Activated naive CD8-positive, alpha-beta T cell (primary cell): ENCODE data around the gene HOXA13.

Experiments used
- H3K27ac Mint-ChIP-seq: one replicate; pipeline ENCODE4 v1.8.0; 2021; ENCODE audit warnings: mixed read lengths
- H3K27me3 Mint-ChIP-seq: one replicate; pipeline ENCODE4 v1.8.0; 2021; ENCODE audit warnings: mixed read lengths
- H3K36me3 Mint-ChIP-seq: one replicate; pipeline ENCODE4 v1.8.0; 2021; ENCODE audit warnings: mixed read lengths
- H3K4me1 Mint-ChIP-seq: one replicate; pipeline ENCODE4 v1.8.0; 2021; ENCODE audit warnings: low read depth, mixed read lengths
- H3K4me3 Mint-ChIP-seq: one replicate; pipeline ENCODE4 v1.8.0; 2021; ENCODE audit warnings: mild to moderate bottlenecking, mixed read lengths
- H3K9me3 Mint-ChIP-seq: one replicate; pipeline ENCODE4 v1.8.0; 2021; ENCODE audit warnings: low read depth, mixed read lengths

HOXA13 gene

DNA sequence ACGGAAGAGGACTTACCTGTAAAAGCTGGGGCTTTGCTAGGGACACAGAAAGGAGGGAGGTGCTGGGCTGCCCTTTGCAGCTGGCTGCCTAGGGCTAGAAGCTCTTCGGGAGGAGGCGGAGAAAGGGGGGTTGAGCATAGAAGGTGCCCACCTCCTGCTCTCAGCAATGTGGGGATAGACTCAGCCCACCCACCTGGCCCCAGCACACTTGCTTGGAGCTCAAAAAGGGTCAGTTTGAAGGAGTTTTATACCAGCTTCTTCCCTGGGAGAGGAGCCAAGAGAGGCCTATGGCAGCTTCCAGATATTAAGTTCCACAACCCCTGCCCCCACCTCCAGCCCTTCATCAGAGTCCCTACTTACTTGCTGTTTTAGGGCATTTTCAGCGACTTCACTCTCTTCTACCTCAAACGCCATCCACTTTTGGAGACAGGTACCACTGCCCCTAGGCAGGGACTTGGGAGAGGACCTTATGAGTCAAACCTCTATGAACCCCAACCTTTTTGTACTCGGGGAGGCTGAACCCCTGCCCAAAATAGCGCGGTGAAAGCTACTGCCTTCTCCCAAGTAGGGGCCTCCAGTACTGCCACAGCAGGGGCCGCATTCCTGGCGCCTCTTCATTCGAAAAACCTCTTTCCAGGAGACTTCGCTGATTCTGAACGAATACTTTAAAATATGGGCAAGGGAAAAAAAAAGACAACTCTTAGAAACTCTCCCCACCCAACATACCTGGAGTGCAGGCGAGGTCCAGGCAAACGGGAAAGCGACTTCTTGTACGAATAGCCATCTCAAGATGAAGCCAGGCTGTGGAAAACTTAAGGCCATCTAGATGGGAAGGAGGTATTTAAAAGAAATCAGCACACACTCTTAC, 41.5 kb upstream of the HOXA13 start:
- H3K36me3 Mint-ChIP-seq = no peaks in the 10 kb centered on the region
- H3K9me3 Mint-ChIP-seq = no peaks in the 10 kb centered on the region
- H3K4me3 Mint-ChIP-seq = no peak overlapping the region
- H3K27ac Mint-ChIP-seq = no peak overlapping the region
- H3K27me3 Mint-ChIP-seq = peaks cover 52% of the 10 kb centered on the region
- H3K4me1 Mint-ChIP-seq = peaks cover 37% of the 10 kb centered on the region

GRCh38 chr7:27240015-27240731, 40.3 kb upstream of the HOXA13 start:
- peaks cover 56% of the 10 kb centered on the region for H3K27me3 Mint-ChIP-seq
- no peaks in the 10 kb centered on the region for H3K36me3 Mint-ChIP-seq
- peak overlapping the region; percentile 59 for H3K4me3 Mint-ChIP-seq
- H3K4me1 Mint-ChIP-seq = peaks cover 34% of the 10 kb centered on the region
- H3K9me3 Mint-ChIP-seq = no peaks in the 10 kb centered on the region
- no peak overlapping the region for H3K27ac Mint-ChIP-seq

DNA sequence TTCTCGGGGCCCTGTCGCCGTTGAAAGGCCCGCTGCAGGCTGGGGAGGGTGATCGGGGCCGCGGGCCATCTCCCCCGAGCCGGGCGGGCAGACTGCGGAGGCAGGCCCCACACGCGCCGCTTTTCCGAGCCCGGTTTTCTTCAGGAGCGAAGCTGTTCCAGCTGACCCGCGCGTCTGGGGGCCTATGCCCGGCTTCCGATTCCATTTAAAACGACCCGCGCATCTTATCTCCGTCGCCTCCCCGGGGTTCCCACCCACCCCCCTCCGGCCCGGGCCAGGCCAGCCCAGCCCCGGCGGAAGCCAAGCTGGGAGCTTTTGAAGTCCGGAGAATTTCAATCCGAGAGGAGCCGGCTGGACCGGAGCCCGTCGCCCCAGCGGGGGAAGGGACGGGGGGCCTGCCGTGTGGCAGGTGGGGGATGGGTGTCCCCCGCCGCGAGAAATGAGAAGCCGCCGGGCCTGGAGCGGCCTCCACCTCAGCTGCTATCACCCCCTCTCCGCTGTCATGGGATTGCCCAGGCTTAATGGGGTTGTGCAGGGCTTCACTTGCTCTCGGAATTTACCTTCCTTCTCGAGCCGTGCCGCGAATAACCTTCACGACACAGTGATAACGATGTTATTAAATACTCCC, 39.6 kb upstream of the HOXA13 start:
- peaks cover 53% of the 10 kb centered on the region for H3K27me3 Mint-ChIP-seq
- no peaks in the 10 kb centered on the region for H3K36me3 Mint-ChIP-seq
- H3K4me1 Mint-ChIP-seq = peaks cover 32% of the 10 kb centered on the region
- H3K27ac Mint-ChIP-seq = no peak overlapping the region
- H3K9me3 Mint-ChIP-seq = no peaks in the 10 kb centered on the region
- H3K4me3 Mint-ChIP-seq = peak overlapping the region; percentile 59

DNA sequence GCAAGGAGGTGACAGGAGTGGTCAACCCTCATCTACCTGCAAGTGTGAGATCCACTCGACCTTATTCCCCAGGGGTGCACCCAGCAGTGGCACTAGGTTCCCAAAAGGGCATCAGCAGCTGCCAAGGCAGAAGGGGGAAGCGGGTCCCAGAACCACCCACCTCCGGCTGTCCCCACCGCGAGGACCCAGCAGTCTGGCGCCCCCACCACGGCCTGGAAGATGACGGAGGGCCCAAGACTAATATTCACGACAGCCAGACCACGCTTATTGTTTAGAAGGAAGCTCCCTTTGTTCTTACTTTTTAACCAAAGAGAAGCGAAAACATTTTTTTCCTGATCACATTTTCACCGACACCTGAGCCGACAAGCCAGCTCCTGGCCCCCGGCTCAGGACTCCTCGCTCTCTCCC, 39.1 kb upstream of the HOXA13 start:
- Mint-ChIP-seq H3K36me3 (no peaks in the 10 kb centered on the region), H3K27me3 (peaks cover 54% of the 10 kb centered on the region), H3K4me3 (no peak overlapping the region), H3K27ac (no peak overlapping the region), H3K4me1 (peaks cover 29% of the 10 kb centered on the region), H3K9me3 (no peaks in the 10 kb centered on the region)

GRCh38 chr7:27237735-27238334, 37.9 kb upstream of the HOXA13 start:
- no peaks in the 10 kb centered on the region for H3K36me3 Mint-ChIP-seq
- no peaks in the 10 kb centered on the region for H3K9me3 Mint-ChIP-seq
- no peak overlapping the region for H3K27ac Mint-ChIP-seq
- no peak overlapping the region for H3K4me3 Mint-ChIP-seq
- H3K4me1 Mint-ChIP-seq = peaks cover 25% of the 10 kb centered on the region
- H3K27me3 Mint-ChIP-seq = peaks cover 55% of the 10 kb centered on the region

DNA sequence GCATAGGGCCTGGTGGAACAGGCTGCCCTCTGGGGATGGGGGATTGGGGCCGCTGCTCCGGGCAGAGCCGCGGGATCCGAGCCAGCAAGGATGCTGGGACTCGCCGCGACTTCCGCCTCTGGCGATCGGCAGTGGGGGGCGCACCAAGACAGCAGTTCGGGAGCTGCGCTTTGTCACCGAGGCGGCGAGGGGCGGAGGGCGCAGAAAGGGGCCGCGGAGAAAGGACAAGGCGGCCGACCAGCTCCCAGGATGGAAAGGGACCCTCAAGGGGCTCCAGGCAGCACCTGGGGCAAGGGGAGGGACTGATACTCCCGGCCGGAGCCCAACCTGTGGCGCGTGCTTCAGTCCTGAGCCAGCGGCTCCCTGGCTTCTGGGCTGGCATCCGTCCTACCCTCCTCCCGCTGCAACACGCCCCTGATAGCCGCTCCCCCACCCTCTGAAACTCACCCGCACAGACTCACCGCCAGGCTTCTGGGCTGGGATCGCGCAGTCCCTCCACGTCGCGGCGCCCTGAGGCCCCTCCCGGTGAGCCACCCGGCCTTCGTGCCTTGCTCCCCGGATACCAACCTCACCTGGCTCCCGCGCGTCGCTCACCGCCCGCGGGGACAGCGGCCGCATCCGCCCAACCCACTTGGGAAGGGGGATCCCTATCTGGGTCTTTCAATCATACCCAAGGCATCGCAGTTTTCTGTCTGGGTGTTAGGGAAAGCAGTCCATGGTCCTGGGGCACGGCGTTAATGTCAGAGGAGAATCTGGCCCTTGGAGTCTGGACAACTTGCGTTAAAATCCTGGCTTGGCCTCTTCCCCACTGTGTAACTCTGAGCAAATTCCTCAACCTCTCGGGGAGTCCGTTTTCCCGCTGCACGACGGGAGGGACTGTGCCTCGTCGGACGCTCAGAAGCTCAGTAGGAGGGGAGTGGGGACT, 35.8 kb upstream of the HOXA13 start:
- no peak overlapping the region for H3K27ac Mint-ChIP-seq
- H3K36me3 Mint-ChIP-seq = no peaks in the 10 kb centered on the region
- H3K27me3 Mint-ChIP-seq = peaks cover 49% of the 10 kb centered on the region
- no peaks in the 10 kb centered on the region for H3K9me3 Mint-ChIP-seq
- peak overlapping the region; percentile 54 for H3K4me3 Mint-ChIP-seq
- peaks cover 13% of the 10 kb centered on the region for H3K4me1 Mint-ChIP-seq

- Mint-ChIP-seq H3K27ac (no peak overlapping the region), H3K27me3 (peaks cover 32% of the 10 kb centered on the region), H3K9me3 (no peaks in the 10 kb centered on the region), H3K4me1 (peaks cover 2% of the 10 kb centered on the region), H3K4me3 (no peak overlapping the region), H3K36me3 (no peaks in the 10 kb centered on the region)
Observed at GRCh38 chr7:27229448-27229847, 29.6 kb upstream of the HOXA13 start.

GRCh38 chr7:27224983-27225934, 25.4 kb upstream of the HOXA13 start:
- H3K4me3 Mint-ChIP-seq = no peak overlapping the region

DNA sequence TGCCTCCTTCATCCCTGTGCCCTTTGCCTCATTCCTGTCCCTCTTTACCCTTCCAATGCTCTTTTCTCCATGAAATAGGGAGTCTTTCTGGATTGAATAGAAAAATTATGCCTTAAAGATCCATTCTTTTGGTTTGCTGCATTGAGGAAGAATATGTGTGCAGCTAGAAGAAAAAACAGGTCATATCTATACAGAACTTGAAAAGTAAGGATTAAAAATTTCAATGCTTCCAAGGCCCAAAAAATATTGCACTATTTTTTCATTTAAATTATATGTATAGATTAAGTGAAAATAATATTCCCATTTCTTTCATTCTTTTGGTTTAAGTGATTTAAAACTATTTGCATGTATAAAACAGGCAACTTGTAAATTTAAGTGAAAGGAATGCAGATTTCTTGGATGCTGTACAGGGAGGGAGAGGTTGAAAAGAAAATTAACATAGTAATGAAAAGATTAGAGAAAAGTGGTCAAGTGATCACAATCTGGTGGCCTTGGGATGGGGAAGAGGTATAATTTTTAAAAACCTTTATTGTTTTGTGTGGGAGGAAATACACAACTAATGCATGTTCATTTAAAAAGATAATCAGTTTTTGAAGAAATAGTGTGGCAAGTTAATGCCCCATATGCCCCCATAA, 24.2 kb upstream of the HOXA13 start:
- Mint-ChIP-seq H3K27me3 (peaks cover 52% of the 10 kb centered on the region), H3K9me3 (no peaks in the 10 kb centered on the region), H3K36me3 (no peaks in the 10 kb centered on the region), H3K4me3 (no peak overlapping the region), H3K27ac (no peak overlapping the region), H3K4me1 (peaks cover 11% of the 10 kb centered on the region)

More at GRCh38 chr7:27224983-27225934, 25.4 kb upstream of the HOXA13 start:
- Mint-ChIP-seq H3K9me3 (no peaks in the 10 kb centered on the region), H3K36me3 (no peaks in the 10 kb centered on the region), H3K27ac (no peak overlapping the region), H3K4me1 (peaks cover 6% of the 10 kb centered on the region), H3K27me3 (peaks cover 47% of the 10 kb centered on the region)

- H3K9me3 Mint-ChIP-seq = no peaks in the 10 kb centered on the region
- peaks cover 49% of the 10 kb centered on the region for H3K27me3 Mint-ChIP-seq
- no peak overlapping the region for H3K27ac Mint-ChIP-seq
- no peaks in the 10 kb centered on the region for H3K36me3 Mint-ChIP-seq
- H3K4me3 Mint-ChIP-seq = peak overlapping the region; percentile 0
- peaks cover 11% of the 10 kb centered on the region for H3K4me1 Mint-ChIP-seq
Observed at GRCh38 chr7:27221201-27221797, 21.4 kb upstream of the HOXA13 start.

GRCh38 chr7:27220440-27220955, 20.6 kb upstream of the HOXA13 start:
- Mint-ChIP-seq H3K4me3 (no peak overlapping the region), H3K9me3 (no peaks in the 10 kb centered on the region), H3K4me1 (peaks cover 11% of the 10 kb centered on the region), H3K27me3 (peaks cover 52% of the 10 kb centered on the region), H3K27ac (no peak overlapping the region), H3K36me3 (no peaks in the 10 kb centered on the region)

- Mint-ChIP-seq H3K9me3 (no peaks in the 10 kb centered on the region), H3K27me3 (peaks cover 52% of the 10 kb centered on the region), H3K36me3 (no peaks in the 10 kb centered on the region), H3K4me1 (peaks cover 9% of the 10 kb centered on the region), H3K4me3 (no peak overlapping the region), H3K27ac (no peak overlapping the region)
Observed at GRCh38 chr7:27219821-27220220, 19.9 kb upstream of the HOXA13 start.
